K562 (cell line): Measurements from ENCODE around the gene TMED6. TPM values are rescaled to one million over a fixed set of nuclear protein-coding genes. Genes with fewer than 3 reads are reported as not detected.
A peak's percentile ranks its signal among the peaks of the same experiment; 100 is the strongest.

Experiments
- CBX3 ChIP-seq, 2 experiments: IDR thresholded peaks; 1 replicate in 1 of 2; 2 replicates in 1 of 2; pipeline ENCODE4 v1.6.1; 2012; ENCODE audit warnings: inconsistent platforms in 2 of 2, low read length in 2 of 2, borderline replicate concordance in 1 of 2, control low read depth in 1 of 2
- CBX8 ChIP-seq: fragments of 200-600 bp; sonication (generic); IDR thresholded peaks from 2 replicates; pipeline ENCODE4 v1.6.1; 2012; ENCODE audit warnings: borderline replicate concordance, mixed run types, low read depth, mild to moderate bottlenecking, moderate library complexity, mixed read lengths, low read length, control low read depth, inconsistent platforms; ENCODE audit not compliant: poor library complexity, severe bottlenecking; ENCODE audit errors: extremely low read depth
- CHD1 ChIP-seq: fragments of 200-600 bp; sonication (generic); IDR thresholded peaks from one replicate; pipeline ENCODE4 v1.6.1; 2012; ENCODE audit warnings: mild to moderate bottlenecking, moderate library complexity, low read length, inconsistent platforms
- HIVEP1 ChIP-seq: fragments of 250-450 bp; sonication (Bioruptor Pico); IDR thresholded peaks from 2 replicates; pipeline ENCODE4 v1.4.0; 2020; ENCODE audit warnings: mild to moderate bottlenecking
- HMG20B ChIP-seq: fragments of 250-450 bp; sonication (Bioruptor Pico); IDR thresholded peaks from 2 replicates; pipeline ENCODE4 v1.5.0; 2021; ENCODE audit warnings: mild to moderate bottlenecking
- HNRNPK ChIP-seq: fragments of 200-400 bp; formaldehyde crosslinking; IDR thresholded peaks from one replicate; pipeline ENCODE4 v1.6.1; 2018; ENCODE audit warnings: mild to moderate bottlenecking, low read depth, low read length; ENCODE audit not compliant: poor library complexity, severe bottlenecking
- KLF13 ChIP-seq: fragments of 450-650 bp; IDR thresholded peaks from 2 replicates; pipeline ENCODE4 v1.6.1; 2016; ENCODE audit warnings: missing genetic modification characterization, low read depth, mild to moderate bottlenecking, missing compliant biosample characterization, moderate library complexity, borderline replicate concordance
- MED1 ChIP-seq: sonication (generic); formaldehyde crosslinking; IDR thresholded peaks from 2 replicates; pipeline ENCODE4 v1.8.1; 2023; ENCODE audit warnings: missing genetic modification reagents, borderline replicate concordance
- NCOR1 ChIP-seq: fragments of 450-650 bp; IDR thresholded peaks from 2 replicates; pipeline ENCODE4 v1.6.1; 2016; ENCODE audit warnings: mild to moderate bottlenecking, moderate library complexity
- NELFE ChIP-seq: IDR thresholded peaks from 2 replicates; pipeline ENCODE4 v1.6.1; 2011; ENCODE audit warnings: mild to moderate bottlenecking; ENCODE audit not compliant: insufficient read depth, insufficient read length
- NONO ChIP-seq, 2 experiments: fragments of 200-400 bp in 1 of 2; fragments of 450-650 bp in 1 of 2; formaldehyde crosslinking in 1 of 2; IDR thresholded peaks; 2 replicates each; pipeline ENCODE4 v1.6.1; 2017; ENCODE audit warnings: low read depth in 2 of 2, mild to moderate bottlenecking in 2 of 2, moderate library complexity in 2 of 2, low read length in 1 of 2
- NR2C1 ChIP-seq, 2 experiments: fragments of 450-650 bp; IDR thresholded peaks; 2 replicates each; pipeline ENCODE4 v1.6.1; 2017; ENCODE audit warnings: mild to moderate bottlenecking in 2 of 2, antibody characterized with exemption in 1 of 2, inconsistent platforms in 1 of 2, missing compliant biosample characterization in 1 of 2, missing genetic modification characterization in 1 of 2
- PHB ChIP-seq: fragments of 250-450 bp; sonication (Bioruptor Pico); IDR thresholded peaks from 2 replicates; pipeline ENCODE4 v1.5.0; 2021
- RBM17 ChIP-seq: fragments of 200-400 bp; formaldehyde crosslinking; IDR thresholded peaks from 2 replicates; pipeline ENCODE4 v1.6.1; 2017; ENCODE audit warnings: low read depth, mild to moderate bottlenecking, low read length, borderline replicate concordance
- SAFB ChIP-seq: fragments of 200-400 bp; formaldehyde crosslinking; IDR thresholded peaks from 2 replicates; pipeline ENCODE4 v1.6.1; 2017; ENCODE audit warnings: low read depth, low read length, borderline replicate concordance
- TARDBP ChIP-seq: fragments of 450-650 bp; IDR thresholded peaks from 2 replicates; pipeline ENCODE4 v1.6.1; 2016
- XRCC3 ChIP-seq: fragments of 450-650 bp; IDR thresholded peaks from 2 replicates; pipeline ENCODE4 v1.6.1; 2017; ENCODE audit warnings: mild to moderate bottlenecking, moderate library complexity
- ZC3H11A ChIP-seq: IDR thresholded peaks from 2 replicates; pipeline ENCODE4 v1.6.1; 2012; ENCODE audit warnings: low read depth, low read length, improper control_type of control experiment
- ZC3H8 ChIP-seq: fragments of 450-650 bp; IDR thresholded peaks from 2 replicates; pipeline ENCODE4 v1.6.1; 2017
- ZNF165 ChIP-seq: fragments of 250-450 bp; sonication (Bioruptor Pico); IDR thresholded peaks from 2 replicates; pipeline ENCODE4 v1.4.0; 2020; ENCODE audit warnings: borderline replicate concordance
- ZNF239 ChIP-seq: fragments of 250-450 bp; sonication (Bioruptor Pico); IDR thresholded peaks from 2 replicates; pipeline ENCODE4 v1.4.0; 2020; ENCODE audit warnings: mild to moderate bottlenecking
- ZNF57 ChIP-seq: fragments of 450-650 bp; formaldehyde crosslinking; IDR thresholded peaks from 2 replicates; pipeline ENCODE4 v1.4.0; 2020; ENCODE audit warnings: mild to moderate bottlenecking, moderate library complexity
- ZNF717 ChIP-seq: fragments of 250-450 bp; sonication (Bioruptor Pico); IDR thresholded peaks from 2 replicates; pipeline ENCODE4 v1.5.0; 2021
- polyA plus RNA-seq, 8 experiments: library from polyadenylated mRNA; depleted of rRNA in 4 of 8; stranded (reverse) in 5 of 8; unstranded in 3 of 8; fragments of >200 nt; fragmentation: Nextera tagmentation in 2 of 8; fragmentation: Illumina TruSeq in 1 of 8; extraction: Ambion mirVana in 2 of 8; extraction: Trizol in 1 of 8; gene quantifications; 2 replicates each; pipeline versions ENCODE4 v1.2.1 to v1.2.3, GENCODE V29; 2011 to 2014; ENCODE audit warnings: inconsistent platforms in 1 of 8, missing spikeins in 1 of 8
- total RNA-seq, 7 experiments: library from RNA; depleted of rRNA in 6 of 7; stranded (reverse); fragments of >200 nt in 6 of 7; fragmentation: Illumina TruSeq in 2 of 7; extraction: Trizol in 2 of 7; gene quantifications; 2 replicates each; pipeline versions ENCODE4 v1.2.1 to v1.2.3, GENCODE V29; 2011 to 2021; ENCODE audit warnings: low replicate concordance in 1 of 7
- TF ChIP-seq, protein P1 (sequence below): fragments of 450-650 bp; IDR thresholded peaks from 2 replicates; pipeline ENCODE4 v1.7.1; 2018; ENCODE audit warnings: mild to moderate bottlenecking, low read depth; ENCODE audit not compliant: partially characterized antibody
- TF ChIP-seq, protein P2 (sequence below): sonication (generic); formaldehyde crosslinking; IDR thresholded peaks from 2 replicates; pipeline ENCODE4 v1.4.0; 2020; ENCODE audit warnings: mild to moderate bottlenecking, missing genetic modification reagents

Gene TMED6
- total and polyA plus RNA-seq, 9 of the 15 experiments (the other 6 are each of a cell fraction or from before 2014, with no cell fraction given), result 0.14 to 0.45 (median 0.25) TPM; not detected in 2

GRCh38 chr16:69310653-69311532 is 40.7 kb downstream of the TMED6 start, which contains the start of gene VPS4A (continued):
- TF ChIP-seq ZC3H8 (no peak), TARDBP (no peak), ZC3H11A (no peak; the same call in 1 of the 2 replicates), HMG20B (no peak), XRCC3 (no peak), RBM17 (no peak), HIVEP1 (CRISPR knock-in tag) (no peak), SAFB (no peak), ZNF239 (CRISPR knock-in tag) (peak; percentile 87), HNRNPK (no peak), NR2C1 (IDR thresholded peaks at IDR 0.05) (no peak), NR2C1 (tag; IDR thresholded peaks at IDR 0.05) (no peak), CHD1 (no peak), KLF13 (tag) (no peak), MED1 (CRISPR knock-in tag) (no peak), NELFE (no peak), PHB (no peak), ZNF57 (no peak), CBX3 (IDR thresholded peaks at IDR 0.05; ENCODE audit: borderline replicate concordance in 1 of 2, low read length in 2 of 2) (no peak), NONO (IDR thresholded peaks at IDR 0.05; ENCODE audit: low read depth in 2 of 2, low read length in 1 of 2) (peak; percentile 71 to 92), ZNF165 (CRISPR knock-in tag) (no peak), NCOR1 (peak; percentile 34; the same call in 1 of the 2 replicates), ZNF717 (CRISPR knock-in tag) (no peak), CBX8 (no peak)
- TF ChIP-seq, protein P1, sequence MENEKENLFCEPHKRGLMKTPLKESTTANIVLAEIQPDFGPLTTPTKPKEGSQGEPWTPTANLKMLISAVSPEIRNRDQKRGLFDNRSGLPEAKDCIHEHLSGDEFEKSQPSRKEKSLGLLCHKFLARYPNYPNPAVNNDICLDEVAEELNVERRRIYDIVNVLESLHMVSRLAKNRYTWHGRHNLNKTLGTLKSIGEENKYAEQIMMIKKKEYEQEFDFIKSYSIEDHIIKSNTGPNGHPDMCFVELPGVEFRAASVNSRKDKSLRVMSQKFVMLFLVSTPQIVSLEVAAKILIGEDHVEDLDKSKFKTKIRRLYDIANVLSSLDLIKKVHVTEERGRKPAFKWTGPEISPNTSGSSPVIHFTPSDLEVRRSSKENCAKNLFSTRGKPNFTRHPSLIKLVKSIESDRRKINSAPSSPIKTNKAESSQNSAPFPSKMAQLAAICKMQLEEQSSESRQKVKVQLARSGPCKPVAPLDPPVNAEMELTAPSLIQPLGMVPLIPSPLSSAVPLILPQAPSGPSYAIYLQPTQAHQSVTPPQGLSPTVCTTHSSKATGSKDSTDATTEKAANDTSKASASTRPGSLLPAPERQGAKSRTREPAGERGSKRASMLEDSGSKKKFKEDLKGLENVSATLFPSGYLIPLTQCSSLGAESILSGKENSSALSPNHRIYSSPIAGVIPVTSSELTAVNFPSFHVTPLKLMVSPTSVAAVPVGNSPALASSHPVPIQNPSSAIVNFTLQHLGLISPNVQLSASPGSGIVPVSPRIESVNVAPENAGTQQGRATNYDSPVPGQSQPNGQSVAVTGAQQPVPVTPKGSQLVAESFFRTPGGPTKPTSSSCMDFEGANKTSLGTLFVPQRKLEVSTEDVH, result no peak
- TF ChIP-seq, protein P2, sequence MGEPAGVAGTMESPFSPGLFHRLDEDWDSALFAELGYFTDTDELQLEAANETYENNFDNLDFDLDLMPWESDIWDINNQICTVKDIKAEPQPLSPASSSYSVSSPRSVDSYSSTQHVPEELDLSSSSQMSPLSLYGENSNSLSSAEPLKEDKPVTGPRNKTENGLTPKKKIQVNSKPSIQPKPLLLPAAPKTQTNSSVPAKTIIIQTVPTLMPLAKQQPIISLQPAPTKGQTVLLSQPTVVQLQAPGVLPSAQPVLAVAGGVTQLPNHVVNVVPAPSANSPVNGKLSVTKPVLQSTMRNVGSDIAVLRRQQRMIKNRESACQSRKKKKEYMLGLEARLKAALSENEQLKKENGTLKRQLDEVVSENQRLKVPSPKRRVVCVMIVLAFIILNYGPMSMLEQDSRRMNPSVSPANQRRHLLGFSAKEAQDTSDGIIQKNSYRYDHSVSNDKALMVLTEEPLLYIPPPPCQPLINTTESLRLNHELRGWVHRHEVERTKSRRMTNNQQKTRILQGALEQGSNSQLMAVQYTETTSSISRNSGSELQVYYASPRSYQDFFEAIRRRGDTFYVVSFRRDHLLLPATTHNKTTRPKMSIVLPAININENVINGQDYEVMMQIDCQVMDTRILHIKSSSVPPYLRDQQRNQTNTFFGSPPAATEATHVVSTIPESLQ (CRISPR knock-in tag), result no peak
